ENCODE data around the gene DAW1.
"Not testable (repeated sequence)": the region's sequence is repeated elsewhere in the genome, so short reads cannot be mapped to it uniquely, and the experiment has no call there.

The DAW1 gene

GRCh38 chr2:227871375-227871791 lies at the start of gene DAW1:
TSS of gene DAW1 (plus strand) at chr2:227871631. CDS start at chr2:227871690, 59 bp downstream.
- peak; percentile 50 for DNase-seq (ENCODE audit: low read depth, low spot score)

GRCh38 chr2:227822416-227823003 lies 48.9 kb upstream of the DAW1 start:
- DNase-seq (ENCODE audit: low read depth, low spot score) = no peak

GRCh38 chr2:227823922-227824321 lies 47.5 kb upstream of the DAW1 start:
- DNase-seq (ENCODE audit: low read depth, low spot score) = no peak

- no peak for DNase-seq (ENCODE audit: low read depth, low spot score)
Measured at GRCh38 chr2:227824711-227825110, 46.7 kb upstream of the DAW1 start.

GRCh38 chr2:227826019-227826521 lies 45.4 kb upstream of the DAW1 start:
- no peak for DNase-seq (ENCODE audit: low read depth, low spot score)

- no peak for DNase-seq (ENCODE audit: low read depth, low spot score)
Measured at GRCh38 chr2:227826563-227826962, 44.9 kb upstream of the DAW1 start.

- no peak for DNase-seq (ENCODE audit: low read depth, low spot score)
Measured at GRCh38 chr2:227827143-227827542, 44.3 kb upstream of the DAW1 start.

- DNase-seq (ENCODE audit: low read depth, low spot score) = no peak
Measured at GRCh38 chr2:227828477-227828912, 42.9 kb upstream of the DAW1 start.

- no peak for DNase-seq (ENCODE audit: low read depth, low spot score)
Measured at GRCh38 chr2:227829337-227829736, 42.1 kb upstream of the DAW1 start.

- no peak for DNase-seq (ENCODE audit: low read depth, low spot score)
Measured at GRCh38 chr2:227834423-227834822, 37.0 kb upstream of the DAW1 start.

GRCh38 chr2:227834916-227835650 lies 36.3 kb upstream of the DAW1 start:
- DNase-seq (ENCODE audit: low read depth, low spot score) = no peak

- not testable (repeated sequence) for DNase-seq (ENCODE audit: low read depth, low spot score)
Measured at GRCh38 chr2:227839339-227840129, 31.9 kb upstream of the DAW1 start.

- DNase-seq (ENCODE audit: low read depth, low spot score) = no peak
Measured at GRCh38 chr2:227846831-227847230, 24.6 kb upstream of the DAW1 start.

GRCh38 chr2:227848146-227848545 lies 23.3 kb upstream of the DAW1 start:
- DNase-seq (ENCODE audit: low read depth, low spot score) = no peak

GRCh38 chr2:227848586-227848985 lies 22.8 kb upstream of the DAW1 start:
- no peak for DNase-seq (ENCODE audit: low read depth, low spot score)

- DNase-seq (ENCODE audit: low read depth, low spot score) = no peak
Measured at GRCh38 chr2:227849906-227850305, 21.5 kb upstream of the DAW1 start.

- no peak for DNase-seq (ENCODE audit: low read depth, low spot score)
Measured at GRCh38 chr2:227853204-227853629, 18.2 kb upstream of the DAW1 start.

- DNase-seq (ENCODE audit: low read depth, low spot score) = no peak
Measured at GRCh38 chr2:227853765-227854271, 17.6 kb upstream of the DAW1 start.

- no peak for DNase-seq (ENCODE audit: low read depth, low spot score)
Measured at GRCh38 chr2:227855440-227855839, 16.0 kb upstream of the DAW1 start.

- DNase-seq (ENCODE audit: low read depth, low spot score) = no peak
Measured at GRCh38 chr2:227856697-227857096, 14.7 kb upstream of the DAW1 start.

GRCh38 chr2:227860221-227860641 lies 11.2 kb upstream of the DAW1 start:
- no peak for DNase-seq (ENCODE audit: low read depth, low spot score)

GRCh38 chr2:227861011-227861410 lies 10.4 kb upstream of the DAW1 start:
- no peak for DNase-seq (ENCODE audit: low read depth, low spot score)
